Measurements from ENCODE around the gene DYRK3. TPM values are rescaled to one million over a fixed set of nuclear protein-coding genes. Genes with fewer than 3 reads are reported as not detected.

The DYRK3 gene
- total RNA-seq, 1 donor from 2014 or later = 14.8 TPM

GRCh38 chr1:206687251-206687914 is 52.0 kb downstream of the DYRK3 start:
- no peak overlapping the region for H3K4me3 ChIP-seq (ENCODE audit: low read depth, low read length)
- no peaks in the 10 kb centered on the region for H3K36me3 ChIP-seq (ENCODE audit: control insufficient read depth, insufficient read depth, low read length)
- H3K27me3 ChIP-seq (ENCODE audit: control insufficient read depth, insufficient read depth, low read length) = peaks cover 8% of the 10 kb centered on the region
- DNase-seq (ENCODE audit: low read depth) = no peak
- TF ChIP-seq CTCF (IDR thresholded peaks at IDR 0.05; ENCODE audit: insufficient read depth, low read length, poor library complexity, severe bottlenecking) = no peak

- Histone ChIP-seq H3K4me3 (ENCODE audit: low read depth, low read length) (no peak overlapping the region), H3K27me3 (ENCODE audit: control insufficient read depth, insufficient read depth, low read length) (peaks cover 8% of the 10 kb centered on the region), H3K36me3 (ENCODE audit: control insufficient read depth, insufficient read depth, low read length) (no peaks in the 10 kb centered on the region)
- TF ChIP-seq CTCF (IDR thresholded peaks at IDR 0.05; ENCODE audit: insufficient read depth, low read length, poor library complexity, severe bottlenecking) = no peak
- DNase-seq (ENCODE audit: low read depth) = no peak
Observed at GRCh38 chr1:206687915-206688442, 52.6 kb downstream of the DYRK3 start.

- H3K36me3 ChIP-seq (ENCODE audit: control insufficient read depth, insufficient read depth, low read length) = no peaks in the 10 kb centered on the region
Observed at GRCh38 chr1:206690516-206690915, 55.2 kb downstream of the DYRK3 start.

GRCh38 chr1:206691604-206692003 is 56.3 kb downstream of the DYRK3 start:
- TF ChIP-seq CTCF (IDR thresholded peaks at IDR 0.05; ENCODE audit: insufficient read depth, low read length, poor library complexity, severe bottlenecking) = no peak
- DNase-seq (ENCODE audit: low read depth) = no peak
- H3K36me3 ChIP-seq (ENCODE audit: control insufficient read depth, insufficient read depth, low read length) = no peaks in the 10 kb centered on the region
- no peak overlapping the region for H3K4me3 ChIP-seq (ENCODE audit: low read depth, low read length)
- H3K27me3 ChIP-seq (ENCODE audit: control insufficient read depth, insufficient read depth, low read length) = no peaks in the 10 kb centered on the region

More at GRCh38 chr1:206690516-206690915, 55.2 kb downstream of the DYRK3 start:
- H3K4me3 ChIP-seq (ENCODE audit: low read depth, low read length) = no peak overlapping the region
- TF ChIP-seq CTCF (IDR thresholded peaks at IDR 0.05; ENCODE audit: insufficient read depth, low read length, poor library complexity, severe bottlenecking) = no peak
- no peaks in the 10 kb centered on the region for H3K27me3 ChIP-seq (ENCODE audit: control insufficient read depth, insufficient read depth, low read length)
- no peak for DNase-seq (ENCODE audit: low read depth)

- no peak for TF ChIP-seq CTCF (IDR thresholded peaks at IDR 0.05; ENCODE audit: insufficient read depth, low read length, poor library complexity, severe bottlenecking)
- Histone ChIP-seq H3K27me3 (ENCODE audit: control insufficient read depth, insufficient read depth, low read length) (no peaks in the 10 kb centered on the region), H3K36me3 (ENCODE audit: control insufficient read depth, insufficient read depth, low read length) (no peaks in the 10 kb centered on the region), H3K4me3 (ENCODE audit: low read depth, low read length) (no peak overlapping the region)
- no peak for DNase-seq (ENCODE audit: low read depth)
Observed at GRCh38 chr1:206693029-206693428, 57.7 kb downstream of the DYRK3 start.

- Histone ChIP-seq H3K4me3 (ENCODE audit: low read depth, low read length) (no peak overlapping the region), H3K36me3 (ENCODE audit: control insufficient read depth, insufficient read depth, low read length) (no peaks in the 10 kb centered on the region), H3K27me3 (ENCODE audit: control insufficient read depth, insufficient read depth, low read length) (no peaks in the 10 kb centered on the region)
- no peak for DNase-seq (ENCODE audit: low read depth)
- no peak for TF ChIP-seq CTCF (IDR thresholded peaks at IDR 0.05; ENCODE audit: insufficient read depth, low read length, poor library complexity, severe bottlenecking)
Observed at GRCh38 chr1:206693592-206693991, 58.3 kb downstream of the DYRK3 start.
